ENCODE results near the gene PAM.

DNA sequence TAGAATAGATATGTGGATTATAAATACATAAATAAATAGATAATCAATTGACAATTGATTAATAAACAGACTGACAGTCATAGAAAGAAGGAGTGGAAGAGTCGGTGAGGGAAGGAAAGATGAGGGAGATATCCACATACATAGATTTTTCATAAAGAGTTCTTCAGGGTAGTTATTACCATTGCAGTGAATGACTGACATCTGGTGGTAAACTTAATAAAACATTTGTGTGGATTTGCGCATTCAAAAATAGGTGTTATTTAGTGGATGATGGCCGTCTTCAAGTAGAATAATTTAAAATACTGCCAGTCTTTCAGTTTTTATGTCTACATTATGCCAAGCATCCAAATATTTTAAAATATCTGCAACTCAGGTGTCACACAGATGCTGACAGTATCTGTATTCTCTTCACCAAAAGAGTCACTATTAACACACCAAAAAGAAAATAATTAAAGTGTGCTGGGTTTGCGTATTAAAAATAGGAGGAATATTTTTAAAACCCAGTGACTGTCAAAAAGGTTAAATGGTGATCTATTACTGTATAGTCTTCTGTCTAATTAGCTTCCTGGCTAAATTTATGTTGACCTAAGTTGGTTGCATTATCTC is 286.1 kb downstream of the PAM start:
- TF ChIP-seq CTCF (IDR thresholded peaks at IDR 0.05): peak; percentile 41 to 81 (median 62)
- no peak for TF ChIP-seq POLR2A (IDR thresholded peaks at IDR 0.05)

Data from heart left ventricle (tissue), 13 donors.